T-helper 1 cell (primary cell): ENCODE measurements around the gene FAM76B.

Experiments
- DNase-seq, 5 donors: peaks; one replicate each; pipeline ENCODE4 v3.0.0-alpha.2; 2012 to 2020

The FAM76B gene

GRCh38 chr11:95791709-95792033 lies 2.1 kb upstream of the FAM76B start:
- no peak for DNase-seq

- peak in 4 of 5 donors; percentile 25 to 68 (median 40) for DNase-seq
Observed at GRCh38 chr11:95790933-95791708, 1.5 kb upstream of the FAM76B start.

GRCh38 chr11:95790123-95790932 lies 746 bp upstream of the FAM76B start, which contains the start of gene CEP57:
TSS of gene CEP57 (plus strand) at chr11:95790498. CDS start at chr11:95790699, 201 bp downstream.
- DNase-seq: peak; percentile 76 to 98 (median 88)

GRCh38 chr11:95788921-95789505 lies 569 bp downstream of the FAM76B start:
- DNase-seq: peak in 4 of 5 donors; percentile 11 to 41 (median 24)

GRCh38 chr11:95780544-95780943 lies 9.0 kb downstream of the FAM76B start:
- DNase-seq: no peak

GRCh38 chr11:95778699-95779098 lies 10.9 kb downstream of the FAM76B start:
- no peak for DNase-seq

- DNase-seq: no peak
Observed at GRCh38 chr11:95776859-95777258, 12.7 kb downstream of the FAM76B start.

- DNase-seq: no peak
Observed at GRCh38 chr11:95768521-95768920, 21.1 kb downstream of the FAM76B start.

- no peak for DNase-seq
Observed at GRCh38 chr11:95767498-95767897, 22.1 kb downstream of the FAM76B start.

GRCh38 chr11:95766701-95767100 lies 22.9 kb downstream of the FAM76B start:
- no peak for DNase-seq

- DNase-seq: peak in 1 of 5 donors; percentile 58
Observed at GRCh38 chr11:95764267-95764898, 25.2 kb downstream of the FAM76B start.

- no peak for DNase-seq
Observed at GRCh38 chr11:95762534-95762933, 27.0 kb downstream of the FAM76B start.

- DNase-seq: no peak
Observed at GRCh38 chr11:95760941-95761340, 28.6 kb downstream of the FAM76B start.

GRCh38 chr11:95751515-95751914 lies 38.1 kb downstream of the FAM76B start:
- no peak for DNase-seq

- DNase-seq: no peak
Observed at GRCh38 chr11:95750101-95750500, 39.5 kb downstream of the FAM76B start.

GRCh38 chr11:95739108-95739938 lies 50.3 kb downstream of the FAM76B start:
- no peak for DNase-seq

- DNase-seq: no peak
Observed at GRCh38 chr11:95736809-95737208, 52.8 kb downstream of the FAM76B start.

GRCh38 chr11:95736355-95736754 lies 53.2 kb downstream of the FAM76B start:
- DNase-seq: no peak

- no peak for DNase-seq
Observed at GRCh38 chr11:95734009-95734572, 55.5 kb downstream of the FAM76B start.

- DNase-seq: no peak
Observed at GRCh38 chr11:95732930-95733602, 56.5 kb downstream of the FAM76B start.

GRCh38 chr11:95729462-95729861 lies 60.1 kb downstream of the FAM76B start:
- DNase-seq: no peak
